HCT116 (cell line): ENCODE data around the gene HEPN1. TPM values are rescaled to one million over a fixed set of nuclear protein-coding genes. Genes with fewer than 3 reads are reported as not detected.

Source experiments
- ATAC-seq: fragments of 200-7000 bp; cut with Tn5 transposase; 2 replicates; pipeline ENCODE4 v1.9.1; 2020; ENCODE audit warnings: mild to moderate bottlenecking, moderate library complexity
- BruUV-seq: library from RNA; stranded (reverse); fragments of 400-500 nt; replicated peaks from 2 replicates; lab custom pipeline; 2021; lab: Mats Ljungman, UMichigan
- CTCF ChIA-PET: fragments of 300-600 bp; sonication (Branson Sonifier 250); formaldehyde crosslinking; loops from one replicate; lab custom pipeline; 2021; ENCODE audit warnings: antibody characterized with exemption; lab: Charles Lee
- POLR2A ChIA-PET: fragments of 300-600, 350-600 bp; sonication (Branson Sonifier 250); formaldehyde crosslinking; loops from one replicate; lab custom pipeline; 2021; ENCODE audit warnings: antibody characterized with exemption; lab: Charles Lee
- RAD21 ChIA-PET, 2 experiments: fragments of 300-600 bp; sonication (Branson Sonifier 250); formaldehyde crosslinking; loops; one replicate each; lab custom pipeline; 2023; ENCODE audit warnings: low total read pairs in 2 of 2; ENCODE audit not compliant: uncharacterized antibody in 2 of 2, unreplicated experiment in 2 of 2, low non-redundant PET in 1 of 2; lab: Charles Lee
- DNase-seq: peaks from one replicate; pipeline ENCODE4 v3.0.0-alpha.2; 2010; ENCODE audit warnings: low read depth, low spot score
- H2AFZ ChIP-seq: fragments of 200-600 bp; shearing (Covaris generic), sonication (generic); 2 replicates; pipeline ENCODE4 v1.6.1; 2017; ENCODE audit warnings: low read depth, mixed run types, mixed read lengths, antibody characterized with exemption, low read length; ENCODE audit not compliant: poor library complexity, severe bottlenecking
- H3K27ac ChIP-seq: 2 replicates; pipeline ENCODE4 v1.5.1; 2012; ENCODE audit warnings: low read depth, low read length
- H3K27me3 ChIP-seq: fragments of 200-600 bp; sonication (generic); 2 replicates; pipeline ENCODE4 v1.6.1; 2016; ENCODE audit warnings: mixed run types, low read length, mixed read lengths; ENCODE audit not compliant: insufficient read depth
- H3K36me3 ChIP-seq, 2 experiments: fragments of 200-500 bp in 1 of 2; fragments of 200-600 bp in 1 of 2; sonication (Bioruptor generic) in 1 of 2; sonication (generic) in 1 of 2; 2 replicates each; pipeline versions ENCODE4 v1.5.1 to v1.6.1; 2014 to 2016; ENCODE audit warnings: low read length in 2 of 2, inconsistent platforms in 1 of 2, mixed read lengths in 1 of 2, mixed run types in 1 of 2; ENCODE audit not compliant: insufficient read depth in 2 of 2, control insufficient read depth in 1 of 2
- H3K4me1 ChIP-seq, 2 experiments: fragments of 200-600 bp in 1 of 2; sonication (generic) in 1 of 2; 2 replicates each; pipeline versions ENCODE4 v1.5.1 to v1.6.1; 2012 to 2017; ENCODE audit warnings: low read length in 2 of 2, inconsistent platforms in 1 of 2, mild to moderate bottlenecking in 1 of 2, mixed read lengths in 1 of 2, mixed run types in 1 of 2, moderate library complexity in 1 of 2; ENCODE audit not compliant: insufficient read depth in 2 of 2, control insufficient read depth in 1 of 2
- H3K4me2 ChIP-seq: fragments of 200-600 bp; sonication (generic); 2 replicates; pipeline ENCODE4 v1.6.1; 2017; ENCODE audit warnings: mixed run types, low read length, mixed read lengths
- H3K4me3 ChIP-seq, 2 experiments: fragments of 200-600 bp in 1 of 2; sonication (generic) in 1 of 2; replicated peaks in 1 of 2; 2 replicates each; pipeline ENCODE4 v1.5.1; 2011 to 2016; ENCODE audit warnings: low read length in 2 of 2, control low read depth in 1 of 2, low read depth in 1 of 2, mild to moderate bottlenecking in 1 of 2, mixed read lengths in 1 of 2, mixed run types in 1 of 2
- H3K79me2 ChIP-seq: fragments of 200-600 bp; sonication (generic); 2 replicates; pipeline ENCODE4 v1.6.1; 2017; ENCODE audit warnings: mild to moderate bottlenecking, mixed run types, low read length, moderate library complexity, mixed read lengths; ENCODE audit not compliant: insufficient read depth
- H3K9ac ChIP-seq: fragments of 200-600 bp; sonication (generic); 2 replicates; pipeline ENCODE4 v1.6.1; 2016; ENCODE audit warnings: low read length, mixed read lengths
- H3K9me2 ChIP-seq: fragments of 200-600 bp; sonication (generic), shearing (Covaris generic); 2 replicates; pipeline ENCODE4 v1.6.1; 2017; ENCODE audit warnings: mixed run types, mild to moderate bottlenecking, moderate library complexity; ENCODE audit not compliant: insufficient read depth
- H3K9me3 ChIP-seq, 2 experiments: fragments of 200-500 bp in 1 of 2; fragments of 200-600 bp in 1 of 2; sonication (Bioruptor generic) in 1 of 2; sonication (generic) in 1 of 2; 2 replicates each; pipeline ENCODE4 v1.6.1; 2014 to 2017; ENCODE audit warnings: low read length in 2 of 2, mixed read lengths in 2 of 2, inconsistent platforms in 1 of 2, low read depth in 1 of 2, mild to moderate bottlenecking in 1 of 2, mixed run types in 1 of 2, moderate library complexity in 1 of 2; ENCODE audit not compliant: control insufficient read depth in 1 of 2, insufficient read depth in 1 of 2
- H4K20me1 ChIP-seq: fragments of 200-600 bp; sonication (generic), shearing (Covaris generic); 2 replicates; pipeline ENCODE4 v1.6.1; 2017; ENCODE audit warnings: mixed run types, mild to moderate bottlenecking, moderate library complexity; ENCODE audit not compliant: insufficient read depth
- CBX3 ChIP-seq: IDR thresholded peaks from 2 replicates; pipeline ENCODE4 v1.6.1; 2012; ENCODE audit warnings: low read depth
- CEBPB ChIP-seq: IDR thresholded peaks from 2 replicates; pipeline ENCODE4 v1.6.1; 2012; ENCODE audit warnings: low read depth
- ELF1 ChIP-seq: IDR thresholded peaks from 2 replicates; pipeline ENCODE4 v1.6.1; 2012; ENCODE audit warnings: low read depth, borderline replicate concordance
- EZH2 ChIP-seq: fragments of 200-600 bp; sonication (generic); IDR thresholded peaks from 2 replicates; pipeline ENCODE4 v1.6.1; 2017; ENCODE audit warnings: antibody characterized with exemption, mixed run types
- FOSL1 ChIP-seq: IDR thresholded peaks from 2 replicates; pipeline ENCODE4 v1.6.1; 2012; ENCODE audit warnings: low read depth
- POLR2A ChIP-seq: IDR thresholded peaks from 2 replicates; pipeline ENCODE4 v1.7.0; 2011; ENCODE audit warnings: borderline replicate concordance; ENCODE audit not compliant: insufficient read depth, insufficient read length; ENCODE audit errors: extremely low read depth
- RAD21 ChIP-seq: IDR thresholded peaks from 2 replicates; pipeline ENCODE4 v1.6.1; 2012; ENCODE audit warnings: low read depth, mild to moderate bottlenecking
- SIN3A ChIP-seq: IDR thresholded peaks from 2 replicates; pipeline ENCODE4 v1.6.1; 2012; ENCODE audit warnings: low read depth
- SP1 ChIP-seq: IDR thresholded peaks from 2 replicates; pipeline ENCODE4 v1.6.1; 2012; ENCODE audit warnings: low read depth
- TCF7L2 ChIP-seq: IDR thresholded peaks from 2 replicates; pipeline ENCODE4 v1.7.0; 2011; ENCODE audit warnings: borderline replicate concordance, inconsistent platforms; ENCODE audit not compliant: insufficient read depth, insufficient read length; ENCODE audit errors: extremely low read depth
- YY1 ChIP-seq: IDR thresholded peaks from 2 replicates; pipeline ENCODE4 v1.6.1; 2011; ENCODE audit warnings: low read length, low read depth, moderate library complexity, mild to moderate bottlenecking; ENCODE audit not compliant: insufficient replicate concordance; ENCODE audit errors: extremely low read depth
- ZFX ChIP-seq: fragments of 450-650 bp; IDR thresholded peaks from 2 replicates; pipeline ENCODE4 v1.6.1; 2017
- ZNF274 ChIP-seq: fragments of 200-500 bp; sonication (Bioruptor generic); IDR thresholded peaks from 2 replicates; pipeline ENCODE4 v1.6.1; 2014; ENCODE audit warnings: mild to moderate bottlenecking, low read depth, low read length, inconsistent platforms
- intact Hi-C: fragments of 100-400 bp; cut with micrococcal nuclease; formaldehyde crosslinking; loops from 2 replicates; pipeline ENCODE4 v1.10.0; 2022
- total RNA-seq: library from RNA; stranded (reverse); gene quantifications from one replicate; pipeline ENCODE4 v1.2.1, GENCODE V29; 2021; ENCODE audit not compliant: unreplicated experiment
- TF ChIP-seq, protein P1 (sequence below): IDR thresholded peaks from 2 replicates; pipeline ENCODE4 v1.6.1; 2012
- TF ChIP-seq, protein P2 (sequence below): IDR thresholded peaks from 2 replicates; pipeline ENCODE4 v1.6.1; 2012
- TF ChIP-seq, protein P3 (sequence below), 3 experiments: fragments of 200-600 bp in 1 of 3; sonication (generic) in 1 of 3; IDR thresholded peaks in 2 of 3; conservative IDR thresholded peaks in 1 of 3; 2 replicates each; pipeline ENCODE4 v1.5.1; 2012 to 2017; ENCODE audit warnings: low read depth in 2 of 3, low read length in 2 of 3, antibody characterized with exemption in 1 of 3, borderline replicate concordance in 1 of 3, control low read depth in 1 of 3, mild to moderate bottlenecking in 1 of 3, mixed read lengths in 1 of 3, mixed run types in 1 of 3, moderate library complexity in 1 of 3; ENCODE audit not compliant: insufficient read depth in 1 of 3

Gene HEPN1
- total RNA-seq, 1 experiment from 2014 or later, result not detected

DNA sequence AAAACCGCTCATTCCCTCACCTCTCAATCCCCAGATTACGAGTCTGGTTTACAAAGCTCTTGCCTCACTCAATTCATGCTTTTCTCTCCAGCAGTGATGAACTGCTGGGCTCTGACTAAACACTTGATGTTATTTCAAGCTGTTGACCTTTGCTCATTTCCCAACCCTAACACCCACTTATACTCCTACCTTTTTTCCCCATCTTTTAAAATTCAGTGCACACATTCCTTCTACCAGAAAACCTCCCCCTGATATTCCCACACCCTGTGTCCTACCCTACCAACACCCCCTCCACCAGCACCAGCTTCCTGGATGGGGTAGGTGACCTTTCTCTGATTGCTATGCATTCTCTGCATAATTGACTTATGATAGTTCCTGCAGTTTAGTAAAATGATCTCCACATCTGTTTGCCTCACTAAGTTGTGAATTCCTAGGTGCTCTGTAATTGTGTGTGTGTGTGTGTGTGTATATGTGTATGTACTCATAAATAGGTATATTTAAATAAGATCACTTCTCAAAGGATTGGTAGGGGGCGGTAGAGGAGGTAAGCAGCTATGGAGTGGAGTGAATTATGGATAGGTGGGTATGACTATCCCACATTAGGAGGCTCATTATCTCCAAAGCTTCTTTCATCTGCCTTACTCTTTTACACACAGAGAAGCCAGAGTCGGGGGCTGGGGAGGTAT is 16.0 kb downstream of the HEPN1 start:
- Histone ChIP-seq H3K4me3 (no peak overlapping the region), H3K4me2 (peak overlapping the region; percentile 4; the same call in 1 of the 2 replicates), H4K20me1 (no peaks in the 10 kb centered on the region), H3K36me3 (no peaks in the 10 kb centered on the region), H3K9ac (no peak overlapping the region), H3K4me1 (peaks cover 0 to 5% of the 10 kb centered on the region in 2 experiments; a peak in 1 of 4 replicates), H3K27me3 (no peaks in the 10 kb centered on the region), H3K79me2 (no peaks in the 10 kb centered on the region), H3K9me3 (no peaks in the 10 kb centered on the region), H3K9me2 (no peaks in the 10 kb centered on the region), H2AFZ (no peak overlapping the region), H3K27ac (no peak overlapping the region)
- intact Hi-C loops, result no loop called here
- TF ChIP-seq FOSL1, result no peak
- TF ChIP-seq ZFX, result no peak
- no peak for TF ChIP-seq EZH2
- no peak for TF ChIP-seq SIN3A
- no peak for TF ChIP-seq POLR2A
- TF ChIP-seq ZNF274, result no peak
- no peak for TF ChIP-seq TCF7L2
- TF ChIP-seq, protein P1, sequence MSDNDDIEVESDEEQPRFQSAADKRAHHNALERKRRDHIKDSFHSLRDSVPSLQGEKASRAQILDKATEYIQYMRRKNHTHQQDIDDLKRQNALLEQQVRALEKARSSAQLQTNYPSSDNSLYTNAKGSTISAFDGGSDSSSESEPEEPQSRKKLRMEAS, result no peak
- TF ChIP-seq CEBPB, result no peak
- TF ChIP-seq, protein P2, sequence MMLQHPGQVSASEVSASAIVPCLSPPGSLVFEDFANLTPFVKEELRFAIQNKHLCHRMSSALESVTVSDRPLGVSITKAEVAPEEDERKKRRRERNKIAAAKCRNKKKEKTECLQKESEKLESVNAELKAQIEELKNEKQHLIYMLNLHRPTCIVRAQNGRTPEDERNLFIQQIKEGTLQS, result no peak
- TF ChIP-seq ELF1, result no peak
- TF ChIP-seq RAD21, result 0 out of 2 replicates have a peak, but pooled peaks have one; percentile 8
- no peak for TF ChIP-seq SP1
- TF ChIP-seq, protein P3, sequence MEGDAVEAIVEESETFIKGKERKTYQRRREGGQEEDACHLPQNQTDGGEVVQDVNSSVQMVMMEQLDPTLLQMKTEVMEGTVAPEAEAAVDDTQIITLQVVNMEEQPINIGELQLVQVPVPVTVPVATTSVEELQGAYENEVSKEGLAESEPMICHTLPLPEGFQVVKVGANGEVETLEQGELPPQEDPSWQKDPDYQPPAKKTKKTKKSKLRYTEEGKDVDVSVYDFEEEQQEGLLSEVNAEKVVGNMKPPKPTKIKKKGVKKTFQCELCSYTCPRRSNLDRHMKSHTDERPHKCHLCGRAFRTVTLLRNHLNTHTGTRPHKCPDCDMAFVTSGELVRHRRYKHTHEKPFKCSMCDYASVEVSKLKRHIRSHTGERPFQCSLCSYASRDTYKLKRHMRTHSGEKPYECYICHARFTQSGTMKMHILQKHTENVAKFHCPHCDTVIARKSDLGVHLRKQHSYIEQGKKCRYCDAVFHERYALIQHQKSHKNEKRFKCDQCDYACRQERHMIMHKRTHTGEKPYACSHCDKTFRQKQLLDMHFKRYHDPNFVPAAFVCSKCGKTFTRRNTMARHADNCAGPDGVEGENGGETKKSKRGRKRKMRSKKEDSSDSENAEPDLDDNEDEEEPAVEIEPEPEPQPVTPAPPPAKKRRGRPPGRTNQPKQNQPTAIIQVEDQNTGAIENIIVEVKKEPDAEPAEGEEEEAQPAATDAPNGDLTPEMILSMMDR (IDR thresholded peaks at IDR 0.05 in 2 of 3, conservative IDR thresholded peaks at IDR 0.05 in 1 of 3; ENCODE audit: borderline replicate concordance in 1 of 3, insufficient read depth in 1 of 3, low read depth in 2 of 3, low read length in 2 of 3), result peak in 2 of 3 experiments; percentile 8 to 42; a peak in 3 of 6 replicates
- no peak for TF ChIP-seq YY1
- TF ChIP-seq CBX3, result no peak
- ChIA-PET RAD21 (no interaction called here), CTCF (no interaction called here), POLR2A (interaction anchor here (1.4 kb wide), 1 partner anchor 59 kb away, joined by 4 read pairs; no protein-coding TSS in a partner anchor)
- ATAC-seq (peak; percentile 68), DNase-seq (no peak)
- BruUV-seq, result no TSS peak
